ENCODE measurements around the gene DPYSL5.

DNA sequence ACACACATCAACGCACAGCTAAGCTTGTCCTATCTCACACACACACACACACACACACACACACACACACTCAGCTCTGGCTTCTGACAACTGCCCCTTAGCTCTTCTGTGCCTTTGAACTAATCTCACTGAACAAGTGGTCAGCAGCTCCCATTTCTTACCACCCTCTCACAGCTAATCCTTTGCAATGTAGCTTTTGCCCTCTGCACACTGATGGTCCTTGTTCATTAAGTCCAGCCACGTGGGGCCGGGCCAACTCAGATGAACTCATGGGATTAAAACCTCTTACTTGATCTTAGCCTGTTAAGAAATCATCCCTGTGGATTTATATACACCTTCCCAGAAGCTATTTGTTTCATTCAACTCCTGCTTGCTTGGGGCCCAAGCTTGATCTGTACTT, 36.6 kb downstream of the DPYSL5 start:
- TF ChIP-seq SUZ12 (IDR thresholded peaks at IDR 0.05) (no peak), BHLHE40 (IDR thresholded peaks at IDR 0.05; ENCODE audit: borderline replicate concordance) (no peak), FOXA1 (IDR thresholded peaks at IDR 0.05) (no peak), SP1 (IDR thresholded peaks at IDR 0.05) (no peak), FOXK2 (IDR thresholded peaks at IDR 0.05) (no peak), ELF4 (IDR thresholded peaks at IDR 0.05) (no peak), FOXM1 (IDR thresholded peaks at IDR 0.05; ENCODE audit: borderline replicate concordance) (no peak), TARDBP (IDR thresholded peaks at IDR 0.05) (no peak), ZNF384 (IDR thresholded peaks at IDR 0.05) (no peak), HDGF (IDR thresholded peaks at IDR 0.05; ENCODE audit: borderline replicate concordance) (no peak), CTBP1 (IDR thresholded peaks at IDR 0.05; ENCODE audit: borderline replicate concordance) (no peak), ARNT (IDR thresholded peaks at IDR 0.05) (no peak), NFRKB (IDR thresholded peaks at IDR 0.05) (no peak)
- TF ChIP-seq, protein P1, sequence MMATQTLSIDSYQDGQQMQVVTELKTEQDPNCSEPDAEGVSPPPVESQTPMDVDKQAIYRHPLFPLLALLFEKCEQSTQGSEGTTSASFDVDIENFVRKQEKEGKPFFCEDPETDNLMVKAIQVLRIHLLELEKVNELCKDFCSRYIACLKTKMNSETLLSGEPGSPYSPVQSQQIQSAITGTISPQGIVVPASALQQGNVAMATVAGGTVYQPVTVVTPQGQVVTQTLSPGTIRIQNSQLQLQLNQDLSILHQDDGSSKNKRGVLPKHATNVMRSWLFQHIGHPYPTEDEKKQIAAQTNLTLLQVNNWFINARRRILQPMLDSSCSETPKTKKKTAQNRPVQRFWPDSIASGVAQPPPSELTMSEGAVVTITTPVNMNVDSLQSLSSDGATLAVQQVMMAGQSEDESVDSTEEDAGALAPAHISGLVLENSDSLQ (IDR thresholded peaks at IDR 0.05), result no peak

Data from HEK293T (cell line).